Measurements from ENCODE around the gene CREB1.

GRCh38 chr2:207492461-207492860 lies 37.3 kb upstream of the CREB1 start:
- TF ChIP-seq, protein P1, sequence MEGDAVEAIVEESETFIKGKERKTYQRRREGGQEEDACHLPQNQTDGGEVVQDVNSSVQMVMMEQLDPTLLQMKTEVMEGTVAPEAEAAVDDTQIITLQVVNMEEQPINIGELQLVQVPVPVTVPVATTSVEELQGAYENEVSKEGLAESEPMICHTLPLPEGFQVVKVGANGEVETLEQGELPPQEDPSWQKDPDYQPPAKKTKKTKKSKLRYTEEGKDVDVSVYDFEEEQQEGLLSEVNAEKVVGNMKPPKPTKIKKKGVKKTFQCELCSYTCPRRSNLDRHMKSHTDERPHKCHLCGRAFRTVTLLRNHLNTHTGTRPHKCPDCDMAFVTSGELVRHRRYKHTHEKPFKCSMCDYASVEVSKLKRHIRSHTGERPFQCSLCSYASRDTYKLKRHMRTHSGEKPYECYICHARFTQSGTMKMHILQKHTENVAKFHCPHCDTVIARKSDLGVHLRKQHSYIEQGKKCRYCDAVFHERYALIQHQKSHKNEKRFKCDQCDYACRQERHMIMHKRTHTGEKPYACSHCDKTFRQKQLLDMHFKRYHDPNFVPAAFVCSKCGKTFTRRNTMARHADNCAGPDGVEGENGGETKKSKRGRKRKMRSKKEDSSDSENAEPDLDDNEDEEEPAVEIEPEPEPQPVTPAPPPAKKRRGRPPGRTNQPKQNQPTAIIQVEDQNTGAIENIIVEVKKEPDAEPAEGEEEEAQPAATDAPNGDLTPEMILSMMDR (IDR thresholded peaks at IDR 0.05; ENCODE audit: extremely low read depth in 1 of 2, insufficient read depth in 1 of 2, low read depth in 1 of 2, low read length in 2 of 2): no peak
- TF ChIP-seq POLR2A (IDR thresholded peaks at IDR 0.05; ENCODE audit: low read depth, low read length) (no peak), EZH2 (IDR thresholded peaks at IDR 0.05; ENCODE audit: borderline replicate concordance, low read depth, low read length, severe bottlenecking) (no peak), POLR2AphosphoS5 (IDR thresholded peaks at IDR 0.05; ENCODE audit: insufficient read depth, low read depth, low read length) (no peak), GATA2 (IDR thresholded peaks at IDR 0.05; ENCODE audit: insufficient read depth, insufficient read length, low read depth, low read length) (no peak), JUN (IDR thresholded peaks at IDR 0.05; ENCODE audit: borderline replicate concordance, insufficient read depth, insufficient read length, low read depth) (no peak), MAX (IDR thresholded peaks at IDR 0.05; ENCODE audit: insufficient read depth, insufficient read length) (no peak), MYC (IDR thresholded peaks at IDR 0.05; ENCODE audit: low read depth, low read length) (no peak), FOS (IDR thresholded peaks at IDR 0.05; ENCODE audit: borderline replicate concordance, insufficient read depth, low read length) (no peak)
